Testis (tissue), 2 donors: ENCODE measurements around the gene CLCN6.

Experiments used
- CTCF ChIP-seq, 3 experiments: fragments of 450-650 bp in 2 of 3; fragments of 200-600 bp in 1 of 3; sonication (generic) in 1 of 3; IDR thresholded peaks; one replicate each; pipeline ENCODE4 v1.5.1; 2016 to 2019; ENCODE audit warnings: antibody characterized with exemption in 3 of 3, mild to moderate bottlenecking in 2 of 3, moderate library complexity in 1 of 3
- POLR2A ChIP-seq: fragments of 450-650 bp; IDR thresholded peaks from one replicate; pipeline ENCODE4 v1.6.1; 2017; ENCODE audit warnings: antibody characterized with exemption, mild to moderate bottlenecking, moderate library complexity

GRCh38 chr1:11858158-11858557, 52.2 kb downstream of the CLCN6 start:
- TF ChIP-seq POLR2A: no peak
- no peak for TF ChIP-seq CTCF (IDR thresholded peaks at IDR 0.05)
